ENCODE results near the gene SKI.

DNA sequence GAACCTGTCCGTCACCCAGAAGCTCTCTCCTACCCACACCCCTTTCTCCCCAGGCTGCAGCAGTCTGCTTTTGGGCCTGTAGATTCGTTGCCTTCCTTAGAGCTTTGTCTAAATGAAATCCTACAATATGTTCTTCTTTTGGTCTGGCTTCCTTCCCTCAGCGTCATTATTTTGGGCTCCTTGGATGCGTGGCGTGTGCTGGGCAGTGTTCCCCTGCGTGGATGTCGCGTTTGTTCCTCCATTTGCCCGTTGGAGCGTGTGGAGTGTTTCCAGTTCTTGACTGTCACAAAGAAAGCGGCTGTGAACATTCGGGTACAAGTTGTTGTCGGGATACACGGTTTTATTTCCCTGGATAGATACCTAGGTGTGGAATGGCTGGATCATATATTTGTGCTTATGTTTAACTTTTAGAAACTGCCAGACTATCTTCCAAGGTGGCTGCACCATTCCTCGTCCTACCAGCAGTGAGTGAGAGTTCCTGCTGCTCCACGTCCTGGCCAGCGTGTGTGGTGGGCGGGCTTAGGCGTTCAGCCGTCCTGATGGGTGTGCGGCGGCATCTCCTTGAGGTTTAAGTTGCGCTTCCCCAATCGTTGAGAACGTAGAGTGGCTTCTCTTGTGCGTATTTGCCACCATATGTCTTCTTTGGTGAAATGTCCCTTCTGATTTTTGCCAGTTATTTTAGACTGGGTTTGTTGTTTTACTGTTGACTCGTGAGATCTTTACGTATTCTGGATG is 31.7 kb downstream of the SKI start:
- TF ChIP-seq CTCF (IDR thresholded peaks at IDR 0.05; ENCODE audit: low read length) (no peak), EZH2 (optimal IDR thresholded peaks at IDR 0.05; ENCODE audit: low read depth, low read length) (no peak), EZH2phosphoT487 (IDR thresholded peaks at IDR 0.05; ENCODE audit: low read length) (no peak)

All from MM.1S (cell line).